GM12878 (cell line): Measurements from ENCODE around the gene PKD1L1. TPM values are rescaled to one million over a fixed set of nuclear protein-coding genes. Genes with fewer than 3 reads are reported as not detected.

Source experiments
- ATAC-seq: fragments of 200-7000 bp; cut with Tn5 transposase; 3 replicates; pipeline ENCODE4 v1.9.1; 2020; ENCODE audit warnings: mild to moderate bottlenecking, moderate library complexity
- BruUV-seq: library from RNA; stranded (reverse); fragments of 400-500 nt; replicated peaks from 2 replicates; lab custom pipeline; 2021; lab: Mats Ljungman, UMichigan
- CTCF ChIA-PET: fragments of 300-600 bp; sonication (Branson Sonifier 250); formaldehyde crosslinking; extraction: SDS; loops from one replicate; lab custom pipeline; 2021; ENCODE audit warnings: inconsistent platforms; lab: Yijun Ruan, JAX
- POLR2A ChIA-PET: fragments of 350-600 bp; formaldehyde crosslinking; extraction: SDS; loops from one replicate; lab custom pipeline; 2021; ENCODE audit warnings: inconsistent platforms; lab: Charles Lee
- RAD21 ChIA-PET: fragments of 300-600 bp; sonication (Branson Sonifier 250); formaldehyde crosslinking; loops from one replicate; lab custom pipeline; 2023; ENCODE audit warnings: antibody characterized with exemption; ENCODE audit not compliant: unreplicated experiment; lab: Charles Lee
- SMC1A ChIA-PET: fragments of 300-600 bp; sonication (Branson Sonifier 250); formaldehyde crosslinking; loops from one replicate; lab custom pipeline; 2023; ENCODE audit not compliant: unreplicated experiment, uncharacterized antibody; lab: Charles Lee
- DNase-seq: peaks from one replicate; pipeline ENCODE4 v3.0.0-alpha.2; 2011; ENCODE audit warnings: low read depth, low spot score
- FAIRE-seq: peaks from 3 replicates; lab custom pipeline; 2011; peaks lifted over from hg19 to GRCh38; lab: Jason Lieb, UNC
- H2AFZ ChIP-seq: 2 replicates; pipeline ENCODE4 v1.6.0; 2011; ENCODE audit warnings: low read depth, low read length, control low read depth; ENCODE audit not compliant: control insufficient read depth
- H3K27ac ChIP-seq: 2 replicates; pipeline ENCODE4 v1.5.1; 2011; ENCODE audit warnings: control low read depth; ENCODE audit not compliant: control insufficient read depth, insufficient read depth
- H3K27me3 ChIP-seq, 2 experiments: replicated peaks in 1 of 2; 2 replicates each; pipeline versions ENCODE4 v1.6.0 to v1.6.1; 2011; ENCODE audit warnings: low read length in 1 of 2; ENCODE audit not compliant: control insufficient read depth in 2 of 2, insufficient read depth in 2 of 2
- H3K36me3 ChIP-seq, 2 experiments: 2 replicates each; pipeline ENCODE4 v1.5.1; 2011; ENCODE audit warnings: low read length in 1 of 2; ENCODE audit not compliant: control insufficient read depth in 2 of 2, insufficient read depth in 2 of 2
- H3K4me1 ChIP-seq: 2 replicates; pipeline ENCODE4 v1.6.1; 2011; ENCODE audit warnings: mild to moderate bottlenecking, low read length, moderate library complexity, mixed read lengths; ENCODE audit not compliant: control insufficient read depth, insufficient read depth
- H3K4me2 ChIP-seq: 2 replicates; pipeline ENCODE4 v1.6.0; 2011; ENCODE audit warnings: control low read depth; ENCODE audit not compliant: control insufficient read depth, insufficient read depth
- H3K4me3 ChIP-seq: fragments of 200-600 bp; sonication (generic); 2 replicates; pipeline ENCODE4 v1.5.1; 2016
- H3K79me2 ChIP-seq: 2 replicates; pipeline ENCODE4 v1.6.0; 2011; ENCODE audit warnings: low read length; ENCODE audit not compliant: control insufficient read depth, insufficient read depth
- H3K9ac ChIP-seq: 2 replicates; pipeline ENCODE4 v1.8.0; 2011; ENCODE audit warnings: low read length, control low read depth, mixed read lengths; ENCODE audit not compliant: control insufficient read depth, insufficient read depth
- H3K9me3 ChIP-seq: replicated peaks from 3 replicates; pipeline ENCODE4 v1.5.1; 2011; ENCODE audit warnings: mild to moderate bottlenecking, low read length; ENCODE audit not compliant: control insufficient read depth, insufficient read depth
- H4K20me1 ChIP-seq: 2 replicates; pipeline ENCODE4 v1.6.0; 2011; ENCODE audit not compliant: control insufficient read depth, insufficient read depth
- BRCA1 ChIP-seq: IDR thresholded peaks from 2 replicates; pipeline ENCODE4 v1.6.1; 2011; ENCODE audit warnings: low read depth, low read length, improper control_type of control experiment
- CBX3 ChIP-seq: fragments of 200-600 bp; sonication (generic); IDR thresholded peaks from 2 replicates; pipeline ENCODE4 v1.6.1; 2016; ENCODE audit warnings: low read depth, borderline replicate concordance
- EP300 ChIP-seq, 2 experiments: fragments of 150-350 bp in 1 of 2; IDR thresholded peaks; 2 replicates each; pipeline ENCODE4 v1.6.1; 2011 to 2012; ENCODE audit warnings: low read depth in 2 of 2, low read length in 2 of 2, borderline replicate concordance in 1 of 2, improper control_type of control experiment in 1 of 2, inconsistent platforms in 1 of 2; ENCODE audit not compliant: control insufficient read depth in 1 of 2
- EZH2 ChIP-seq: IDR thresholded peaks from 2 replicates; pipeline ENCODE4 v1.6.1; 2012; ENCODE audit warnings: low read depth, mild to moderate bottlenecking, control low read depth, inconsistent platforms, low read length, borderline replicate concordance; ENCODE audit not compliant: control insufficient read depth
- KLF5 ChIP-seq: fragments of 450-650 bp; IDR thresholded peaks from 2 replicates; pipeline ENCODE4 v1.6.1; 2014; ENCODE audit warnings: mild to moderate bottlenecking; ENCODE audit not compliant: partially characterized antibody
- RCOR1 ChIP-seq: conservative IDR thresholded peaks from 2 replicates; pipeline ENCODE4 v1.6.1; 2012; ENCODE audit warnings: low read depth, low read length, improper control_type of control experiment
- ZNF274 ChIP-seq: IDR thresholded peaks from one replicate; pipeline ENCODE4 v1.8.0; 2011; ENCODE audit not compliant: insufficient read length, insufficient read depth
- ZNF622 ChIP-seq: fragments of 450-650 bp; IDR thresholded peaks from 2 replicates; pipeline ENCODE4 v1.6.1; 2017; ENCODE audit warnings: mild to moderate bottlenecking, inconsistent platforms
- ZNF687 ChIP-seq: fragments of 450-650 bp; IDR thresholded peaks from 2 replicates; pipeline ENCODE4 v1.6.1; 2017; ENCODE audit warnings: mild to moderate bottlenecking, moderate library complexity
- WGBS: methylation state at CpG from one replicate; pipeline ENCODE4 v1.1.6; 2016; ENCODE audit warnings: low lambda C conversion rate; ENCODE audit not compliant: insufficient replicate concordance, insufficient coverage; ENCODE audit errors: missing lambda C conversion rate; 5-methylcytosine and 5-hydroxymethylcytosine counted together
- in situ Hi-C: fragments of 300-500 bp; cut with MboI; formaldehyde crosslinking; loops from 9 replicates; pipeline ENCODE4 v1.14.3; 2018; ENCODE audit warnings: mixed read lengths
- intact Hi-C: fragments of 100-400 bp; cut with micrococcal nuclease; formaldehyde crosslinking; loops from one replicate; pipeline ENCODE4 v1.14.2; 2022; ENCODE audit not compliant: unreplicated experiment
- polyA plus RNA-seq, 11 experiments: library from polyadenylated mRNA; depleted of rRNA in 4 of 11; unstranded in 6 of 11; stranded (reverse) in 5 of 11; fragments of >200 nt; fragmentation: Nextera tagmentation in 4 of 11; fragmentation: Illumina TruSeq in 1 of 11; extraction: Ambion mirVana in 4 of 11; extraction: Trizol in 1 of 11; gene quantifications; 1 replicate in 1 of 11; 2 replicates in 10 of 11; pipeline versions ENCODE4 v1.2.1 to v1.2.3, GENCODE V29; 2011 to 2016; ENCODE audit warnings: inconsistent platforms in 2 of 11, missing spikeins in 2 of 11, low read depth in 1 of 11
- total RNA-seq, 4 experiments: library from RNA; depleted of rRNA in 3 of 4; stranded (reverse); fragments of >200 nt in 3 of 4; fragmentation: Illumina TruSeq in 1 of 4; extraction: Trizol in 1 of 4; gene quantifications; 2 replicates each; pipeline versions ENCODE4 v1.2.1 to v1.2.3, GENCODE V29; 2013 to 2021
- TF ChIP-seq, protein P1 (sequence below): fragments of 450-650 bp; IDR thresholded peaks from 2 replicates; pipeline ENCODE4 v1.6.1; 2017; ENCODE audit warnings: low read depth, mild to moderate bottlenecking, moderate library complexity

Gene PKD1L1
- total and polyA plus RNA-seq, 10 of the 15 experiments (the other 5 are each of a cell fraction or from before 2014, with no cell fraction given) = under 0.01 to 0.05 (median 0.02) TPM; not detected in 3

GRCh38 chr7:47962262-47962661 lies 14.0 kb upstream of the PKD1L1 start:
- H3K9me3 ChIP-seq = no peaks in the 10 kb centered on the region
- CTCF ChIA-PET = no interaction called here

More at GRCh38 chr7:47962262-47962661, 14.0 kb upstream of the PKD1L1 start:
- TF ChIP-seq ZNF622 (no peak), EP300 (IDR thresholded peaks at IDR 0.05; ENCODE audit: borderline replicate concordance in 1 of 2, control insufficient read depth in 1 of 2, low read depth in 2 of 2, low read length in 2 of 2) (no peak), ZNF274 (no peak), EZH2 (no peak), CBX3 (no peak), ZNF687 (no peak), BRCA1 (no peak), RCOR1 (no peak), KLF5 (no peak)
- TF ChIP-seq, protein P1, sequence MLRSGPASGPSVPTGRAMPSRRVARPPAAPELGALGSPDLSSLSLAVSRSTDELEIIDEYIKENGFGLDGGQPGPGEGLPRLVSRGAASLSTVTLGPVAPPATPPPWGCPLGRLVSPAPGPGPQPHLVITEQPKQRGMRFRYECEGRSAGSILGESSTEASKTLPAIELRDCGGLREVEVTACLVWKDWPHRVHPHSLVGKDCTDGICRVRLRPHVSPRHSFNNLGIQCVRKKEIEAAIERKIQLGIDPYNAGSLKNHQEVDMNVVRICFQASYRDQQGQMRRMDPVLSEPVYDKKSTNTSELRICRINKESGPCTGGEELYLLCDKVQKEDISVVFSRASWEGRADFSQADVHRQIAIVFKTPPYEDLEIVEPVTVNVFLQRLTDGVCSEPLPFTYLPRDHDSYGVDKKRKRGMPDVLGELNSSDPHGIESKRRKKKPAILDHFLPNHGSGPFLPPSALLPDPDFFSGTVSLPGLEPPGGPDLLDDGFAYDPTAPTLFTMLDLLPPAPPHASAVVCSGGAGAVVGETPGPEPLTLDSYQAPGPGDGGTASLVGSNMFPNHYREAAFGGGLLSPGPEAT = no peak
- intact Hi-C loops = no loop called here
- H3K9ac ChIP-seq = no peak overlapping the region
- no peak for DNase-seq
- no peaks in the 10 kb centered on the region for H3K4me1 ChIP-seq
- no peaks in the 10 kb centered on the region for H3K27me3 ChIP-seq
- RAD21 ChIA-PET = interaction anchor here (1.0 kb wide), 1 partner anchor 17 kb away, joined by 5 read pairs; no protein-coding TSS in a partner anchor
- WGBS = 85% methylated on average over 3 of the region's 3 CpGs
- POLR2A ChIA-PET = interaction anchor here (1.2 kb wide), 1 partner anchor 12 kb away, joined by 3 read pairs; no protein-coding TSS in a partner anchor
- BruUV-seq = no TSS peak
- no peaks in the 10 kb centered on the region for H4K20me1 ChIP-seq
- SMC1A ChIA-PET = no interaction called here
- no peak overlapping the region for H3K4me2 ChIP-seq
- H3K79me2 ChIP-seq = no peaks in the 10 kb centered on the region
- peaks cover 11 to 13% of the 10 kb centered on the region in 2 experiments for H3K36me3 ChIP-seq
- FAIRE-seq = no peak
- H2AFZ ChIP-seq = no peak overlapping the region
- in situ Hi-C loops = no loop called here
- no peak for ATAC-seq
- H3K4me3 ChIP-seq = no peak overlapping the region
- no peak overlapping the region for H3K27ac ChIP-seq
